ENCODE data around the gene GALNT15. TPM values are rescaled to one million over a fixed set of nuclear protein-coding genes. Genes with fewer than 3 reads are reported as not detected.

GALNT15 gene
- polyA plus RNA-seq, 1 of the 3 experiments (the other 2 are of a cell fraction), result 4.7 TPM

- TF ChIP-seq, protein P1, sequence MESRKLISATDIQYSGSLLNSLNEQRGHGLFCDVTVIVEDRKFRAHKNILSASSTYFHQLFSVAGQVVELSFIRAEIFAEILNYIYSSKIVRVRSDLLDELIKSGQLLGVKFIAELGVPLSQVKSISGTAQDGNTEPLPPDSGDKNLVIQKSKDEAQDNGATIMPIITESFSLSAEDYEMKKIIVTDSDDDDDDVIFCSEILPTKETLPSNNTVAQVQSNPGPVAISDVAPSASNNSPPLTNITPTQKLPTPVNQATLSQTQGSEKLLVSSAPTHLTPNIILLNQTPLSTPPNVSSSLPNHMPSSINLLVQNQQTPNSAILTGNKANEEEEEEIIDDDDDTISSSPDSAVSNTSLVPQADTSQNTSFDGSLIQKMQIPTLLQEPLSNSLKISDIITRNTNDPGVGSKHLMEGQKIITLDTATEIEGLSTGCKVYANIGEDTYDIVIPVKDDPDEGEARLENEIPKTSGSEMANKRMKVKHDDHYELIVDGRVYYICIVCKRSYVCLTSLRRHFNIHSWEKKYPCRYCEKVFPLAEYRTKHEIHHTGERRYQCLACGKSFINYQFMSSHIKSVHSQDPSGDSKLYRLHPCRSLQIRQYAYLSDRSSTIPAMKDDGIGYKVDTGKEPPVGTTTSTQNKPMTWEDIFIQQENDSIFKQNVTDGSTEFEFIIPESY (IDR thresholded peaks at IDR 0.05; ENCODE audit: borderline replicate concordance, low read depth), result no peak
- TF ChIP-seq CTCF (IDR thresholded peaks at IDR 0.05) (no peak), TCF12 (IDR thresholded peaks at IDR 0.05) (no peak), RFX5 (IDR thresholded peaks at IDR 0.05; ENCODE audit: low read length) (no peak), SMC3 (IDR thresholded peaks at IDR 0.05; ENCODE audit: low read depth, low read length) (no peak), NRF1 (IDR thresholded peaks at IDR 0.05; ENCODE audit: low read depth, low read length) (no peak), MAX (IDR thresholded peaks at IDR 0.05; ENCODE audit: low read depth) (no peak), EZH2phosphoT487 (IDR thresholded peaks at IDR 0.05; ENCODE audit: borderline replicate concordance, low read depth) (no peak), TEAD4 (IDR thresholded peaks at IDR 0.05; ENCODE audit: borderline replicate concordance, insufficient read depth) (no peak), NFIC (IDR thresholded peaks at IDR 0.05; ENCODE audit: borderline replicate concordance) (no peak)
These were observed 25.7 kb upstream of the GALNT15 start (continued) for GRCh38 chr3:16148783-16149182.

- Histone ChIP-seq H3K4me1 (ENCODE audit: control insufficient read depth in 1 of 2, insufficient read depth in 2 of 2, low read depth in 1 of 2, low read length in 1 of 2) (no peaks in the 10 kb centered on the region; a peak in 1 of 4 replicates), H3K9ac (no peak overlapping the region), H3K36me3 (replicated peaks in 1 of 2; ENCODE audit: control insufficient read depth in 1 of 2, insufficient read depth in 2 of 2, low read length in 1 of 2) (peaks cover 0 to 5% of the 10 kb centered on the region in 2 experiments), H3K4me3 (ENCODE audit: low read depth in 2 of 2, low read length in 1 of 2) (no peak overlapping the region), H3K79me2 (ENCODE audit: insufficient read depth) (no peaks in the 10 kb centered on the region), H3K9me2 (no peaks in the 10 kb centered on the region), H3F3A (replicated peaks; ENCODE audit: insufficient read depth) (peaks cover 7% of the 10 kb centered on the region), H3K9me3 (0 out of 2 replicates have a peak, but pooled peaks cover 7% of the 10 kb centered on the region), H3K4me2 (no peak overlapping the region), H3K27me3 (ENCODE audit: insufficient read depth) (no peaks in the 10 kb centered on the region), H3K27ac (ENCODE audit: low read depth in 2 of 2, low read length in 1 of 2) (peak overlapping the region in 1 of 2 experiments; percentile 49; a peak in 1 of 4 replicates), H2AFZ (ENCODE audit: low read depth) (no peak overlapping the region), H4K20me1 (ENCODE audit: insufficient read depth) (no peaks in the 10 kb centered on the region)
- ChIA-PET CTCF (interaction anchor here (1.9 kb wide), 1 partner anchor 28 kb away, joined by 4 read pairs; no protein-coding TSS in a partner anchor), POLR2A (no interaction called here)
- 64% methylated on average over 1 of the region's 1 CpG for WGBS (ENCODE audit: low lambda C conversion rate)
- DNase-seq, result no peak
- no peak for TF ChIP-seq TCF12 (IDR thresholded peaks at IDR 0.05)
- TF ChIP-seq SIN3A (IDR thresholded peaks at IDR 0.05; ENCODE audit: borderline replicate concordance, low read depth, low read length), result no peak
- no peak for TF ChIP-seq MEF2A (IDR thresholded peaks at IDR 0.05; ENCODE audit: borderline replicate concordance, low read depth)
- TF ChIP-seq, protein P1 (IDR thresholded peaks at IDR 0.05; ENCODE audit: borderline replicate concordance, low read depth), result no peak
- TF ChIP-seq, protein P2, sequence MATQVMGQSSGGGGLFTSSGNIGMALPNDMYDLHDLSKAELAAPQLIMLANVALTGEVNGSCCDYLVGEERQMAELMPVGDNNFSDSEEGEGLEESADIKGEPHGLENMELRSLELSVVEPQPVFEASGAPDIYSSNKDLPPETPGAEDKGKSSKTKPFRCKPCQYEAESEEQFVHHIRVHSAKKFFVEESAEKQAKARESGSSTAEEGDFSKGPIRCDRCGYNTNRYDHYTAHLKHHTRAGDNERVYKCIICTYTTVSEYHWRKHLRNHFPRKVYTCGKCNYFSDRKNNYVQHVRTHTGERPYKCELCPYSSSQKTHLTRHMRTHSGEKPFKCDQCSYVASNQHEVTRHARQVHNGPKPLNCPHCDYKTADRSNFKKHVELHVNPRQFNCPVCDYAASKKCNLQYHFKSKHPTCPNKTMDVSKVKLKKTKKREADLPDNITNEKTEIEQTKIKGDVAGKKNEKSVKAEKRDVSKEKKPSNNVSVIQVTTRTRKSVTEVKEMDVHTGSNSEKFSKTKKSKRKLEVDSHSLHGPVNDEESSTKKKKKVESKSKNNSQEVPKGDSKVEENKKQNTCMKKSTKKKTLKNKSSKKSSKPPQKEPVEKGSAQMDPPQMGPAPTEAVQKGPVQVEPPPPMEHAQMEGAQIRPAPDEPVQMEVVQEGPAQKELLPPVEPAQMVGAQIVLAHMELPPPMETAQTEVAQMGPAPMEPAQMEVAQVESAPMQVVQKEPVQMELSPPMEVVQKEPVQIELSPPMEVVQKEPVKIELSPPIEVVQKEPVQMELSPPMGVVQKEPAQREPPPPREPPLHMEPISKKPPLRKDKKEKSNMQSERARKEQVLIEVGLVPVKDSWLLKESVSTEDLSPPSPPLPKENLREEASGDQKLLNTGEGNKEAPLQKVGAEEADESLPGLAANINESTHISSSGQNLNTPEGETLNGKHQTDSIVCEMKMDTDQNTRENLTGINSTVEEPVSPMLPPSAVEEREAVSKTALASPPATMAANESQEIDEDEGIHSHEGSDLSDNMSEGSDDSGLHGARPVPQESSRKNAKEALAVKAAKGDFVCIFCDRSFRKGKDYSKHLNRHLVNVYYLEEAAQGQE (IDR thresholded peaks at IDR 0.05; ENCODE audit: low read depth, low read length), result no peak
- TF ChIP-seq RFX5 (IDR thresholded peaks at IDR 0.05; ENCODE audit: low read length), result no peak
- no peak for TF ChIP-seq SMC3 (IDR thresholded peaks at IDR 0.05; ENCODE audit: low read depth, low read length)
- no peak for TF ChIP-seq EP300 (IDR thresholded peaks at IDR 0.05; ENCODE audit: borderline replicate concordance in 1 of 2, low read depth in 1 of 2, low read length in 1 of 2)
- no peak for TF ChIP-seq GATA2 (CRISPR knock-in tag; IDR thresholded peaks at IDR 0.05)
- TF ChIP-seq, protein P3, sequence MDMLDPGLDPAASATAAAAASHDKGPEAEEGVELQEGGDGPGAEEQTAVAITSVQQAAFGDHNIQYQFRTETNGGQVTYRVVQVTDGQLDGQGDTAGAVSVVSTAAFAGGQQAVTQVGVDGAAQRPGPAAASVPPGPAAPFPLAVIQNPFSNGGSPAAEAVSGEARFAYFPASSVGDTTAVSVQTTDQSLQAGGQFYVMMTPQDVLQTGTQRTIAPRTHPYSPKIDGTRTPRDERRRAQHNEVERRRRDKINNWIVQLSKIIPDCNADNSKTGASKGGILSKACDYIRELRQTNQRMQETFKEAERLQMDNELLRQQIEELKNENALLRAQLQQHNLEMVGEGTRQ (IDR thresholded peaks at IDR 0.05; ENCODE audit: borderline replicate concordance, low read depth, low read length), result no peak
- TF ChIP-seq FOXM1 (IDR thresholded peaks at IDR 0.05; ENCODE audit: low read depth), result no peak
- TF ChIP-seq, protein P4, sequence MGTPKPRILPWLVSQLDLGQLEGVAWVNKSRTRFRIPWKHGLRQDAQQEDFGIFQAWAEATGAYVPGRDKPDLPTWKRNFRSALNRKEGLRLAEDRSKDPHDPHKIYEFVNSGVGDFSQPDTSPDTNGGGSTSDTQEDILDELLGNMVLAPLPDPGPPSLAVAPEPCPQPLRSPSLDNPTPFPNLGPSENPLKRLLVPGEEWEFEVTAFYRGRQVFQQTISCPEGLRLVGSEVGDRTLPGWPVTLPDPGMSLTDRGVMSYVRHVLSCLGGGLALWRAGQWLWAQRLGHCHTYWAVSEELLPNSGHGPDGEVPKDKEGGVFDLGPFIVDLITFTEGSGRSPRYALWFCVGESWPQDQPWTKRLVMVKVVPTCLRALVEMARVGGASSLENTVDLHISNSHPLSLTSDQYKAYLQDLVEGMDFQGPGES (IDR thresholded peaks at IDR 0.05; ENCODE audit: low read depth, low read length), result no peak
These were observed 24.2 kb upstream of the GALNT15 start for GRCh38 chr3:16150285-16150684.
